Lower leg skin (tissue), 3 donors: ENCODE measurements around the gene ZNF407.

Source experiments
- CTCF ChIP-seq, 3 donors: fragments of 450-650 bp; IDR thresholded peaks; one replicate each; pipeline ENCODE4 v1.5.1; 2016; ENCODE audit warnings: antibody characterized with exemption in 3 of 3, mild to moderate bottlenecking in 3 of 3, moderate library complexity in 2 of 3
- POLR2A ChIP-seq, 2 donors: fragments of 450-650 bp; IDR thresholded peaks; one replicate each; pipeline ENCODE4 v1.6.1; 2016 to 2017; ENCODE audit warnings: antibody characterized with exemption in 2 of 2, mild to moderate bottlenecking in 1 of 2, moderate library complexity in 1 of 2

GRCh38 chr18:75044296-75044695 lies 446.6 kb downstream of the ZNF407 start:
- TF ChIP-seq CTCF (IDR thresholded peaks at IDR 0.05) (no peak), POLR2A (IDR thresholded peaks at IDR 0.05) (no peak)
